GM12873 (cell line): ENCODE data around the gene FMN1.

Experiments used
- TF ChIP-seq, protein P1 (sequence below): IDR thresholded peaks from 2 replicates; pipeline ENCODE4 v1.5.1; 2012; ENCODE audit warnings: low read depth, mild to moderate bottlenecking, moderate library complexity, low read length, control low read depth; ENCODE audit not compliant: insufficient read depth; ENCODE audit errors: missing control alignments

FMN1 gene

GRCh38 chr15:33109345-33109744 lies 85.2 kb downstream of the FMN1 start:
- TF ChIP-seq, protein P1, sequence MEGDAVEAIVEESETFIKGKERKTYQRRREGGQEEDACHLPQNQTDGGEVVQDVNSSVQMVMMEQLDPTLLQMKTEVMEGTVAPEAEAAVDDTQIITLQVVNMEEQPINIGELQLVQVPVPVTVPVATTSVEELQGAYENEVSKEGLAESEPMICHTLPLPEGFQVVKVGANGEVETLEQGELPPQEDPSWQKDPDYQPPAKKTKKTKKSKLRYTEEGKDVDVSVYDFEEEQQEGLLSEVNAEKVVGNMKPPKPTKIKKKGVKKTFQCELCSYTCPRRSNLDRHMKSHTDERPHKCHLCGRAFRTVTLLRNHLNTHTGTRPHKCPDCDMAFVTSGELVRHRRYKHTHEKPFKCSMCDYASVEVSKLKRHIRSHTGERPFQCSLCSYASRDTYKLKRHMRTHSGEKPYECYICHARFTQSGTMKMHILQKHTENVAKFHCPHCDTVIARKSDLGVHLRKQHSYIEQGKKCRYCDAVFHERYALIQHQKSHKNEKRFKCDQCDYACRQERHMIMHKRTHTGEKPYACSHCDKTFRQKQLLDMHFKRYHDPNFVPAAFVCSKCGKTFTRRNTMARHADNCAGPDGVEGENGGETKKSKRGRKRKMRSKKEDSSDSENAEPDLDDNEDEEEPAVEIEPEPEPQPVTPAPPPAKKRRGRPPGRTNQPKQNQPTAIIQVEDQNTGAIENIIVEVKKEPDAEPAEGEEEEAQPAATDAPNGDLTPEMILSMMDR: no peak

- TF ChIP-seq, protein P1: no peak
These were observed 86.0 kb downstream of the FMN1 start for GRCh38 chr15:33108518-33108917.

- TF ChIP-seq, protein P1: no peak
These were observed 86.6 kb downstream of the FMN1 start for GRCh38 chr15:33107950-33108349.

DNA sequence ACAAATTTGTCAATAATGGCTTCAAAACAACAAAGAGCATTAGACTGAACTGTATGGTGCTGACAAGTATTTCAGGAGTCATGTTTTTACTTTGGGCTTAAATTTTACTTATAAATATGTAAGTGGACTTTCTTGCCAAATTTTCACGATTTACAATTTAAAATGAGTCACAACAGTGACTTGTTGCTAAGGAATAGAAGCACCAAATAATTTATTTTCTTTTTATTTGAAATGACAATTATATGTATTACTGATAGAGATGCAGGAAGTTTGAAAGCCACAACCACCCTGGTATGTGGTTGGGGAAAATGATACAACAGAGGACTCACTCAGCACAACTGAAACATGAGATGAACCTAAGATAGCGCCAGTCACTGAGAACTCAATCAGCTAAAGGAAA lies 90.3 kb downstream of the FMN1 start:
- TF ChIP-seq, protein P1: no peak

- TF ChIP-seq, protein P1: no peak
These were observed 93.5 kb downstream of the FMN1 start for GRCh38 chr15:33101036-33101435.

- TF ChIP-seq, protein P1: no peak
These were observed 94.2 kb downstream of the FMN1 start for GRCh38 chr15:33100314-33100713.

DNA sequence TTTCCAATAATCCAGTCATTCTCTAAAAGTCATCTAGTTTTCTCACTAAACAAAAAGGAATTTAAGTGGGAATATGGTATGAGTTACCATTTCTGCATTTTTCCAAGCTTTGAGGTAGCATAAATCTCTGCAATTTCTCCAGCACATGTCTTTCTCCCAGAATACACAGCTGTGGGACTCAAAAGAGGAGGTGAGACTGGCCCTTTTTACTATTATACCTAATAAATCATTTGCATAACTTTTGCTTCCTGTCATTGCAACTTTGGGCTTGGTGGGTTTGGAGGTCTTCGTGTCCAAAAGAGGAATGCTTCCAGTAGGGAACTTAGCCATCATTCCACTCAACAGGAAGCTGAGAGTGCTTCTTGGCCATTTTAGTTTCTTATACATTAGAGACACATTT lies 94.8 kb downstream of the FMN1 start:
- TF ChIP-seq, protein P1: no peak
